SK-N-SH treated with all-trans-retinoic acid at 6 μM for 48 hours (cell line): ENCODE measurements around the gene OR5J2.
"Not testable (repeated sequence)": the region's sequence is repeated elsewhere in the genome, so short reads cannot be mapped to it uniquely, and the experiment has no call there.

Source experiments
- ATAC-seq: fragments of 200-7000 bp; cut with Tn5 transposase; 3 replicates; pipeline ENCODE4 v1.9.1; 2020; ENCODE audit warnings: mild to moderate bottlenecking, moderate library complexity
- ESRRG ChIP-seq: fragments of 250-450 bp; sonication (Bioruptor Pico); IDR thresholded peaks from 2 replicates; pipeline ENCODE4 v1.6.1; 2021; ENCODE audit warnings: mild to moderate bottlenecking
- GLIS3 ChIP-seq: fragments of 250-450 bp; sonication (Bioruptor Pico); IDR thresholded peaks from 2 replicates; pipeline ENCODE4 v1.5.0; 2020; ENCODE audit warnings: mild to moderate bottlenecking, moderate library complexity
- PPARA ChIP-seq: fragments of 250-450 bp; sonication (Bioruptor Pico); IDR thresholded peaks from 2 replicates; pipeline ENCODE4 v1.5.0; 2020; ENCODE audit warnings: mild to moderate bottlenecking, borderline replicate concordance
- ZFP30 ChIP-seq: fragments of 450-650 bp; formaldehyde crosslinking; IDR thresholded peaks from 2 replicates; pipeline ENCODE4 v1.5.0; 2022; ENCODE audit warnings: mild to moderate bottlenecking, moderate library complexity

Gene OR5J2

DNA sequence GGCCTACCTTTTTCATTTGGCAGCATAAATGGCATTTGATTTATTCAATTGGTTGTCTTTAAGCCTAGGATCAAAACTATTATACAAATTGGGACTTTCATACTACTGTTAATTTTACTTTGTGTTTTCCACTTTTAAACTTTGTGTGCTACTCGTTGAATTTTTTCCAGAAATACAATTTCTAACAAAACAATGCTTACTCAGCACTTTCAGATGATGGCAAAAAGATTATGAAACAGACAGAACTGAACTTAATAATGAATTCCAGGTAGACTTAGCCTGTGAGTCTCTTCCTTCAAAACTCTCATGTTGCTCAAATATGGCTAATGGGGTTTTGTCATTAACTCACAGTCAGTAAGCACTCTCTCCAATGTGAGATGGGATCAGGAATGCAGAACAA lies 31.4 kb downstream of the OR5J2 start:
- TF ChIP-seq ESRRG (CRISPR knock-in tag) = no peak
- TF ChIP-seq PPARA (CRISPR knock-in tag) = no peak
- no peak for ATAC-seq

- TF ChIP-seq GLIS3 (CRISPR knock-in tag) (no peak), ZFP30 (CRISPR knock-in tag) (no peak)
- TF ChIP-seq, all 23 proteins: peak for 0
- ATAC-seq = no peak
Measured at GRCh38 chr11:56214537-56214936, 38.1 kb downstream of the OR5J2 start.

DNA sequence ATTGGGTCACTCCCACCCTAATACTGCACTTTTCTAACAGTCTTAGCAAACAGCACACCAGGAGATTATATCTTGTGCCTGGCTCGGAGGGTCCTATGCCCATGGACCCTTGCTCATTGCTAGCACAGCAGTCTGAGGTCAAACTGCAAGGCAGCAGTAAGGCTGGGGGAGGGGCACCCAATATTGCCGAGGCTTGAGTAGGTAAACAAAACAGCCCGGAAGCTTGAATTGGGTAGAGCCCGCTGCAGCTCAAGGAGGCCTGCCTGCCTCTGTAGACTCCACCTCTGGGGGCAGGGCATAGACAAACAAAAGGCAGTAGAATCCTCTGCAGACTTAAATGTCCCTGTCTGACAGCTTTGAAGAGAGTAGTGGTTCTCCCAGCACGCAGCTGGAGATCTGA lies 43.3 kb downstream of the OR5J2 start:
- ATAC-seq = not testable (repeated sequence)
